Thyroid gland (tissue), 4 donors: ENCODE measurements around the gene SMO. TPM values are rescaled to one million over a fixed set of nuclear protein-coding genes. Genes with fewer than 3 reads are reported as not detected.

ENCODE experiments used
- DNase-seq, 2 donors: peaks; one replicate each; pipeline ENCODE4 v3.0.0-alpha.2; 2019
- H3K27ac ChIP-seq, 3 donors: fragments of 200-600 bp; sonication (generic); 1 replicate in 2 of 3; 2 replicates in 1 of 3; pipeline ENCODE4 v1.5.1; 2016 to 2019; ENCODE audit warnings: mild to moderate bottlenecking in 1 of 3, moderate library complexity in 1 of 3
- H3K27me3 ChIP-seq: fragments of 200-600 bp; sonication (generic); one replicate; pipeline ENCODE4 v1.5.1; 2019
- H3K36me3 ChIP-seq, 2 donors: fragments of 200-600 bp; sonication (generic); one replicate each; pipeline ENCODE4 v1.5.1; 2016 to 2019
- H3K4me1 ChIP-seq, 2 donors: fragments of 200-600 bp; sonication (generic); one replicate each; pipeline ENCODE4 v1.5.1; 2017 to 2019
- H3K4me3 ChIP-seq, 3 donors: fragments of 200-600 bp; sonication (generic); replicated peaks in 1 of 3; 1 replicate in 2 of 3; 2 replicates in 1 of 3; pipeline ENCODE4 v1.5.1; 2016; ENCODE audit warnings: mild to moderate bottlenecking in 1 of 3
- H3K9me3 ChIP-seq: fragments of 200-600 bp; sonication (generic); one replicate; pipeline ENCODE4 v1.5.1; 2017
- CTCF ChIP-seq, 6 experiments: fragments of 200-600 bp in 3 of 6; fragments of 450-650 bp in 3 of 6; sonication (generic) in 3 of 6; IDR thresholded peaks; one replicate each; pipeline ENCODE4 v1.5.1; 2016 to 2019; ENCODE audit warnings: antibody characterized with exemption in 6 of 6, mild to moderate bottlenecking in 2 of 6, inconsistent platforms in 1 of 6, moderate library complexity in 1 of 6
- POLR2A ChIP-seq, 2 donors: fragments of 450-650 bp; IDR thresholded peaks; one replicate each; pipeline ENCODE4 v1.6.1; 2017; ENCODE audit warnings: antibody characterized with exemption in 2 of 2, mild to moderate bottlenecking in 2 of 2, moderate library complexity in 1 of 2
- WGBS, 2 donors: methylation state at CpG; one replicate each; pipeline ENCODE4 v1.1.5; 2017; 5-methylcytosine and 5-hydroxymethylcytosine counted together
- intact Hi-C: fragments of 100-400 bp; cut with DNase I; formaldehyde crosslinking; loops from one replicate; pipeline ENCODE4 v1.15.1; 2023
- total RNA-seq, 4 donors: library from RNA; depleted of rRNA; stranded (reverse); fragments of >200 nt; gene quantifications; one replicate each; pipeline ENCODE4 v1.2.3, GENCODE V29; 2016

Gene SMO
- total RNA-seq, 4 donors from 2014 or later = 10.5 to 17.4 (median 14.7) TPM

- DNase-seq = no peak
- WGBS, 2 donors = 88 to 95% methylated on average over 4 of the region's 4 CpGs
- TF ChIP-seq POLR2A (IDR thresholded peaks at IDR 0.05) (no peak), CTCF (IDR thresholded peaks at IDR 0.05) (no peak)
- Histone ChIP-seq H3K36me3 (no peaks in the 10 kb centered on the region), H3K4me1 (peaks cover 35 to 42% of the 10 kb centered on the region in 2 donors), H3K9me3 (no peaks in the 10 kb centered on the region), H3K27ac (no peak overlapping the region), H3K4me3 (no peak overlapping the region), H3K27me3 (no peaks in the 10 kb centered on the region)
- intact Hi-C loops = no loop called here
Measured at GRCh38 chr7:129255800-129256199, 67.4 kb downstream of the SMO start.

GRCh38 chr7:129256221-129256620 lies 67.8 kb downstream of the SMO start:
- no peaks in the 10 kb centered on the region for H3K27me3 ChIP-seq
- no peak for DNase-seq
- H3K27ac ChIP-seq = no peak overlapping the region
- TF ChIP-seq POLR2A (IDR thresholded peaks at IDR 0.05) (no peak), CTCF (IDR thresholded peaks at IDR 0.05) (no peak)
- intact Hi-C loops = no loop called here
- H3K4me1 ChIP-seq = peaks cover 35 to 42% of the 10 kb centered on the region in 2 donors
- H3K9me3 ChIP-seq = no peaks in the 10 kb centered on the region
- H3K36me3 ChIP-seq = no peaks in the 10 kb centered on the region
- no peak overlapping the region for H3K4me3 ChIP-seq
- 96 to 97% methylated on average over 2 of the region's 2 CpGs for WGBS, 2 donors

DNA sequence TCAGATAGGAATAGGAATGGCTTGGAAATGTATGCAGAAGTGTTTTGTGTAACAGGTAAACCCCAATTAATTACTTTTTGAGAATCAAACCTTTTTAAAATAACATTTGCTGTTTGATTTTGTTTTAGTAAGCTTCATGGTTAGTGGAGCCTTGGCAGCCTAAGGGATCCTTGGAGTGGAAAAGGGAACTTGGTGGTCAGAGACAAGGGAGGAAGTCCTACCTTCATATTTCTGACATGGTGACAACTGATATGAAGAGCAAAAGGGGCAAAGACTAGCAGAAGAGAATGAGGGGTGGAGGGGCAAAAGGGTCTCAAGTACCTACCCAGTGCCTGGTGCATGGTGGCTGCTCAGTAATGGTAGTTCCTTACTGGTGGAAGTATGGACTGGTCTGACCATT lies 68.7 kb downstream of the SMO start:
- H3K27ac ChIP-seq = peak overlapping the region; percentile 83 to 92 (median 88)
- DNase-seq = peak; percentile 44 to 56
- intact Hi-C loops = no loop called here

GRCh38 chr7:129258649-129259389 lies 70.4 kb downstream of the SMO start:
- no peaks in the 10 kb centered on the region for H3K27me3 ChIP-seq
- H3K36me3 ChIP-seq = no peaks in the 10 kb centered on the region
- no peak overlapping the region for H3K4me3 ChIP-seq
- intact Hi-C loops = no loop called here
- TF ChIP-seq POLR2A (IDR thresholded peaks at IDR 0.05) = peak in 1 of 2 donors; percentile 41
- TF ChIP-seq CTCF (IDR thresholded peaks at IDR 0.05) = no peak
- no peaks in the 10 kb centered on the region for H3K9me3 ChIP-seq
- WGBS, 2 donors = 23 to 40% methylated on average over 4 of the region's 4 CpGs
- peak; percentile 81 to 83 for DNase-seq
- peaks cover 23 to 45% of the 10 kb centered on the region in 2 donors for H3K4me1 ChIP-seq
- peak overlapping the region; percentile 83 to 92 (median 88) for H3K27ac ChIP-seq

More for the DNA sequence above, 68.7 kb downstream of the SMO start:
- Histone ChIP-seq H3K4me1 (peaks cover 33 to 37% of the 10 kb centered on the region in 2 donors), H3K36me3 (no peaks in the 10 kb centered on the region), H3K9me3 (no peaks in the 10 kb centered on the region), H3K27me3 (no peaks in the 10 kb centered on the region), H3K4me3 (no peak overlapping the region)
- TF ChIP-seq CTCF (IDR thresholded peaks at IDR 0.05) (no peak), POLR2A (IDR thresholded peaks at IDR 0.05) (no peak)

DNA sequence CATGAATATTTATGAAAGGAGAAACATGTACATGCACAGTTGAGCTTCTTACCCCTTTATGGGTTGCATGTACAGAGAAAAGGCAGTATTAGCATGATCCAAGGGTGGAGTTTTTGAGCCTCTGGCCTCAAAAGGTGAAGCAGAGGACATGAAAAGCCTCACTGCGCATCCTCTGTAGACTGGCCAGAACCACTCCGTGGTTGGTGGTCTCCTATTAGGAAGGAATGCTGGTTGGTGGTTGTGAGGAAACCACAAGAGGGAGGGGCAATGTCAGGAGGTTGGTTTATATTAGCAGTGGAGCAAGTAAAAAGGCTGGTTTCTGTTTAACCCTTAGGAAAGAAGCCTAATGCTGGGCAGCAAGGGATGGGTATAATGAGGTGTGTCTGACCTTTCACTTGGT lies 73.9 kb downstream of the SMO start:
- WGBS, 2 donors = 72% methylated on average over 2 of the region's 2 CpGs
- no peak for DNase-seq
- H3K9me3 ChIP-seq = no peaks in the 10 kb centered on the region
- intact Hi-C loops = no loop called here
- H3K4me3 ChIP-seq = no peak overlapping the region
- no peaks in the 10 kb centered on the region for H3K27me3 ChIP-seq
- H3K27ac ChIP-seq = no peak overlapping the region
- H3K4me1 ChIP-seq = peaks cover 16 to 42% of the 10 kb centered on the region in 2 donors
- no peaks in the 10 kb centered on the region for H3K36me3 ChIP-seq
- TF ChIP-seq CTCF (IDR thresholded peaks at IDR 0.05) = no peak
- TF ChIP-seq POLR2A (IDR thresholded peaks at IDR 0.05) = no peak
